ENCODE measurements around the gene ASPHD2. TPM values are rescaled to one million over a fixed set of nuclear protein-coding genes. Genes with fewer than 3 reads are reported as not detected.

Gene ASPHD2
- total RNA-seq, 1 experiment from 2014 or later = 0.44 TPM

- H3K79me2 ChIP-seq (ENCODE audit: low read depth) = no peaks in the 10 kb centered on the region
- no peak overlapping the region for H3K4me2 ChIP-seq
- H3K9me3 ChIP-seq (ENCODE audit: insufficient read depth, low read depth) = no peaks in the 10 kb centered on the region
- no peaks in the 10 kb centered on the region for H4K20me1 ChIP-seq (ENCODE audit: insufficient read depth)
- no peak overlapping the region for H3K4me3 ChIP-seq
- H3K27me3 ChIP-seq (ENCODE audit: insufficient read depth, low read depth) = no peaks in the 10 kb centered on the region
- POLR2A ChIA-PET (ENCODE audit: unreplicated experiment) = no interaction called here
- no peak for DNase-seq
- CTCF ChIA-PET = no interaction called here
- no peaks in the 10 kb centered on the region for H3F3A ChIP-seq (ENCODE audit: insufficient read depth, low read depth)
- intact Hi-C loops (cut with micrococcal nuclease; ENCODE audit: unreplicated experiment) = no loop called here
- no peaks in the 10 kb centered on the region for H3K9me2 ChIP-seq (ENCODE audit: insufficient read depth)
- H2AFZ ChIP-seq = no peak overlapping the region
- H3K36me3 ChIP-seq (ENCODE audit: low read depth) = no peaks in the 10 kb centered on the region
- H3K27ac ChIP-seq = no peak overlapping the region
- no peaks in the 10 kb centered on the region for H3K4me1 ChIP-seq (replicated peaks; ENCODE audit: insufficient read depth)
- TF ChIP-seq CTCF (conservative IDR thresholded peaks at IDR 0.05) (no peak), EZH2 (IDR thresholded peaks at IDR 0.05; ENCODE audit: low read depth) (no peak)
- BruUV-seq (replicated peaks) = no TSS peak
Measured at GRCh38 chr22:26445577-26446275, 16.7 kb downstream of the ASPHD2 start.

- H3K9me3 ChIP-seq (ENCODE audit: insufficient read depth, low read depth) = no peaks in the 10 kb centered on the region
- H3K4me3 ChIP-seq = no peak overlapping the region
- ChIA-PET POLR2A (ENCODE audit: unreplicated experiment) (no interaction called here), CTCF (no interaction called here)
- H3K36me3 ChIP-seq (ENCODE audit: low read depth) = no peaks in the 10 kb centered on the region
- no peak overlapping the region for H2AFZ ChIP-seq
- no peak overlapping the region for H3K27ac ChIP-seq
- no peaks in the 10 kb centered on the region for H3K4me1 ChIP-seq (replicated peaks; ENCODE audit: insufficient read depth)
- H3K9me2 ChIP-seq (ENCODE audit: insufficient read depth) = no peaks in the 10 kb centered on the region
- intact Hi-C loops (cut with micrococcal nuclease; ENCODE audit: unreplicated experiment) = no loop called here
- no peaks in the 10 kb centered on the region for H4K20me1 ChIP-seq (ENCODE audit: insufficient read depth)
- no peak for DNase-seq
- no peak for TF ChIP-seq CTCF (conservative IDR thresholded peaks at IDR 0.05)
- no peak for TF ChIP-seq EZH2 (IDR thresholded peaks at IDR 0.05; ENCODE audit: low read depth)
- no peaks in the 10 kb centered on the region for H3F3A ChIP-seq (ENCODE audit: insufficient read depth, low read depth)
- no peaks in the 10 kb centered on the region for H3K27me3 ChIP-seq (ENCODE audit: insufficient read depth, low read depth)
- H3K79me2 ChIP-seq (ENCODE audit: low read depth) = no peaks in the 10 kb centered on the region
- BruUV-seq (replicated peaks) = TSS peak; percentile 19
- no peak overlapping the region for H3K4me2 ChIP-seq
Measured at GRCh38 chr22:26446808-26447515, 17.9 kb downstream of the ASPHD2 start.

DNA sequence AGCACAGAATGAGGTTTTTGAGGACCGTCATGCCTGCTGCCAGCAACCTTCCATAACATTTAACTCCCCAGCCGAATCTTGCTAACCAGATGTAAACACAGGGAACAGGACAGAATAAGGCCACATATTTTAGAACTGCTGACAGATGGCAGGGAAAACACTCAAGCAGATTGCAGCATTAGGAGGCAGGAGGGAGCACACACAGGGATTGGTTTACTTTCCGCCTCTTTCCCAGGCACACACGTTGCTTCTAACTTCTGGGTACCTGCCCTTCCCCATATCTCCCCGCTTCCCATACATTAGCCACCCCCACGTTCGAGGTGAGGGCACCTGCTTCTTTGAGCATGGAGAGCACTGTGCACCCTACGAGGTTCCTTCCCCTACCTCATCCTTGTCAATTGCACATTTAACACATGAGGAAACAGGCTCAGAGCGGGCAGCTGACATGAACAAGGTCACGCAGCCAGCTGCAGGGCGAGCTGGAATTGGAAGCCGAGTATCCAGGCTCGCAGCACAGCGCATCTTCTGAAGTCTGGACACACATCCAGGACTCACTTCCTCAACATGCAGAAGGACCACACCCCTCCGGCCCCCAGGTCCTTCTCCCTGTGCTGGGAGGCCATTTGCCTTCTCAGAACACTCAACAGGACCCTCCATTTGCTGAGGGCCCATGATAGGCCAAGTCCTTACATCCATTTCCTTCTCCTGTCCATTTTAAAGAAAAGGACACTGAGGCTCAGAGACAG lies 18.7 kb downstream of the ASPHD2 start:
- H3K9me3 ChIP-seq (ENCODE audit: insufficient read depth, low read depth) = no peaks in the 10 kb centered on the region
- POLR2A ChIA-PET (ENCODE audit: unreplicated experiment) = no interaction called here
- DNase-seq = no peak
- no peak overlapping the region for H3K4me3 ChIP-seq
- no TSS peak for BruUV-seq (replicated peaks)
- H4K20me1 ChIP-seq (ENCODE audit: insufficient read depth) = no peaks in the 10 kb centered on the region
- H3K36me3 ChIP-seq (ENCODE audit: low read depth) = no peaks in the 10 kb centered on the region
- H3K4me2 ChIP-seq = no peak overlapping the region
- CTCF ChIA-PET = no interaction called here
- H3K27me3 ChIP-seq (ENCODE audit: insufficient read depth, low read depth) = no peaks in the 10 kb centered on the region
- intact Hi-C loops (cut with micrococcal nuclease; ENCODE audit: unreplicated experiment) = no loop called here
- H3K27ac ChIP-seq = no peak overlapping the region
- no peak overlapping the region for H2AFZ ChIP-seq
- H3K9me2 ChIP-seq (ENCODE audit: insufficient read depth) = no peaks in the 10 kb centered on the region
- no peaks in the 10 kb centered on the region for H3K79me2 ChIP-seq (ENCODE audit: low read depth)
- no peaks in the 10 kb centered on the region for H3K4me1 ChIP-seq (replicated peaks; ENCODE audit: insufficient read depth)
- no peaks in the 10 kb centered on the region for H3F3A ChIP-seq (ENCODE audit: insufficient read depth, low read depth)
- no peak for TF ChIP-seq CTCF (conservative IDR thresholded peaks at IDR 0.05)
- no peak for TF ChIP-seq EZH2 (IDR thresholded peaks at IDR 0.05; ENCODE audit: low read depth)

All from PC-9 (cell line).